Neural cell (in vitro differentiated cells): ENCODE measurements around the gene PLEKHA7. TPM values are rescaled to one million over a fixed set of nuclear protein-coding genes. Genes with fewer than 3 reads are reported as not detected.

Experiments used
- H2AFZ ChIP-seq: fragments of 200-600, 300-800 bp; sonication (generic), shearing (Covaris generic); 2 replicates; pipeline ENCODE4 v1.6.0; 2014; ENCODE audit warnings: low read depth, mild to moderate bottlenecking, antibody characterized with exemption, low read length, moderate library complexity
- H3F3A ChIP-seq: fragments of 200-600 bp; shearing (Covaris generic); 2 replicates; pipeline ENCODE4 v1.6.1; 2016; ENCODE audit warnings: mild to moderate bottlenecking, moderate library complexity, mixed read lengths, antibody characterized with exemption, low read length; ENCODE audit not compliant: insufficient read depth, poor library complexity, severe bottlenecking
- H3K27ac ChIP-seq: fragments of 200-600, 300-800 bp; sonication (generic), shearing (Covaris generic); 2 replicates; pipeline ENCODE4 v1.5.1; 2014; ENCODE audit warnings: mild to moderate bottlenecking, low read length, moderate library complexity
- H3K27me3 ChIP-seq: fragments of 300-800, 200-600 bp; sonication (generic), shearing (Covaris generic); 2 replicates; pipeline ENCODE4 v1.6.0; 2014; ENCODE audit warnings: mild to moderate bottlenecking, low read depth, low read length, moderate library complexity; ENCODE audit not compliant: insufficient read depth
- H3K36me3 ChIP-seq: fragments of 300-800, 200-600 bp; sonication (generic), shearing (Covaris generic); 2 replicates; pipeline ENCODE4 v1.5.1; 2014; ENCODE audit warnings: mild to moderate bottlenecking, antibody characterized with exemption, low read length, moderate library complexity; ENCODE audit not compliant: insufficient read depth
- H3K4me2 ChIP-seq: fragments of 300-800, 200-600 bp; sonication (generic), shearing (Covaris generic); 2 replicates; pipeline ENCODE4 v1.6.0; 2014; ENCODE audit warnings: mild to moderate bottlenecking, low read length
- H3K4me3 ChIP-seq: fragments of 300-800, 200-600 bp; sonication (generic), shearing (Covaris generic); 2 replicates; pipeline ENCODE4 v1.5.1; 2014; ENCODE audit warnings: mild to moderate bottlenecking, low read length, moderate library complexity
- H3K79me2 ChIP-seq: fragments of 200-600 bp; shearing (Covaris generic); replicated peaks from 2 replicates; pipeline ENCODE4 v1.6.0; 2014; ENCODE audit warnings: mild to moderate bottlenecking, low read length, moderate library complexity; ENCODE audit not compliant: insufficient read depth
- H3K9ac ChIP-seq: fragments of 300-800, 200-600 bp; sonication (generic), shearing (Covaris generic); 2 replicates; pipeline ENCODE4 v1.6.1; 2016; ENCODE audit warnings: mild to moderate bottlenecking, low read length, mixed read lengths
- H3K9me2 ChIP-seq: fragments of 200-600 bp; shearing (Covaris generic); 2 replicates; pipeline ENCODE4 v1.6.1; 2016; ENCODE audit warnings: mild to moderate bottlenecking, low read length, mixed read lengths; ENCODE audit not compliant: insufficient read depth
- H3K9me3 ChIP-seq: fragments of 200-600, 300-800 bp; sonication (generic), shearing (Covaris generic); 2 replicates; pipeline ENCODE4 v1.6.1; 2016; ENCODE audit warnings: mild to moderate bottlenecking, mixed run types, low read length, moderate library complexity, mixed read lengths
- H4K20me1 ChIP-seq: fragments of 200-600 bp; shearing (Covaris generic); 2 replicates; pipeline ENCODE4 v1.6.1; 2016; ENCODE audit warnings: mild to moderate bottlenecking, mixed run types; ENCODE audit not compliant: insufficient read depth
- EP300 ChIP-seq: fragments of 450-650 bp; conservative IDR thresholded peaks from 2 replicates; pipeline ENCODE4 v1.6.1; 2014; ENCODE audit warnings: antibody characterized with exemption, mild to moderate bottlenecking, moderate library complexity; ENCODE audit not compliant: poor library complexity, severe bottlenecking
- EZH2 ChIP-seq: fragments of 200-600, 300-800 bp; shearing (Covaris generic), sonication (generic); IDR thresholded peaks from 2 replicates; pipeline ENCODE4 v1.6.1; 2014; ENCODE audit warnings: antibody characterized with exemption, low read length, borderline replicate concordance, mild to moderate bottlenecking; ENCODE audit not compliant: insufficient read depth, poor library complexity, severe bottlenecking
- MXI1 ChIP-seq: fragments of 450-650 bp; conservative IDR thresholded peaks from 2 replicates; pipeline ENCODE4 v1.6.1; 2014; ENCODE audit warnings: antibody characterized with exemption, mild to moderate bottlenecking; ENCODE audit not compliant: poor library complexity, severe bottlenecking
- POLR2AphosphoS5 ChIP-seq: IDR thresholded peaks from 2 replicates; pipeline ENCODE4 v1.6.1; 2012
- RAD21 ChIP-seq: fragments of 450-650 bp; conservative IDR thresholded peaks from 2 replicates; pipeline ENCODE4 v1.6.1; 2014; ENCODE audit warnings: antibody characterized with exemption, mild to moderate bottlenecking, moderate library complexity
- SMC3 ChIP-seq: fragments of 450-650 bp; conservative IDR thresholded peaks from 2 replicates; pipeline ENCODE4 v1.6.1; 2014; ENCODE audit warnings: antibody characterized with exemption, mild to moderate bottlenecking, moderate library complexity; ENCODE audit not compliant: poor library complexity
- TAF1 ChIP-seq: IDR thresholded peaks from 2 replicates; pipeline ENCODE4 v1.6.1; 2012; ENCODE audit warnings: low read depth
- polyA plus RNA-seq: library from polyadenylated mRNA; depleted of rRNA; stranded (reverse); fragments of >200 nt; gene quantifications from 2 replicates; pipeline ENCODE4 v1.2.3, GENCODE V29; 2014
- TF ChIP-seq, protein P1 (sequence below): fragments of 450-650 bp; IDR thresholded peaks from 2 replicates; pipeline ENCODE4 v1.5.1; 2014; ENCODE audit warnings: antibody characterized with exemption, mild to moderate bottlenecking, moderate library complexity; ENCODE audit not compliant: poor library complexity, severe bottlenecking
- TF ChIP-seq, protein P2 (sequence below): IDR thresholded peaks from 2 replicates; pipeline ENCODE4 v1.6.1; 2012; ENCODE audit warnings: borderline replicate concordance

The PLEKHA7 gene
- polyA plus RNA-seq, 1 donor from 2014 or later: 45.7 TPM

DNA sequence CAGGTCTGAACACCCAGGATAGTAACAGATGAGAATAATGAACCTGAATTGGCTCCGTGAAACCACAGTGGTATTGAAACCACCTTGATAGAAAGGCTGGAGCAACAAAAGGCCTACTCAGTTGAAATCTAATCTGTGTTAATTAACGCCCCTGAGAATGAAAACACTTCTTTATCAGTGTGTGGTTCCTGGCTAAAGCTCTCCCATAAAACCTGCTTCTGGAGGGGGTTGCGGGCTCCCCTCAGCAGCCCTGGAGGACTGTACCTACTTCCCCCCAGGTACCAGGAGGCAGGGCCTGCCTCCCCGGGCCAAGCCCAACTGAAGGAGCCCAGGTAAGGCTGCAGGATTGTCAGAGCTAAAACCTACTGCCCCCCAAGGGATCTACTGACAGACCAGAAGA is 54.6 kb downstream of the PLEKHA7 start:
- H3K4me2 ChIP-seq: no peak overlapping the region

DNA sequence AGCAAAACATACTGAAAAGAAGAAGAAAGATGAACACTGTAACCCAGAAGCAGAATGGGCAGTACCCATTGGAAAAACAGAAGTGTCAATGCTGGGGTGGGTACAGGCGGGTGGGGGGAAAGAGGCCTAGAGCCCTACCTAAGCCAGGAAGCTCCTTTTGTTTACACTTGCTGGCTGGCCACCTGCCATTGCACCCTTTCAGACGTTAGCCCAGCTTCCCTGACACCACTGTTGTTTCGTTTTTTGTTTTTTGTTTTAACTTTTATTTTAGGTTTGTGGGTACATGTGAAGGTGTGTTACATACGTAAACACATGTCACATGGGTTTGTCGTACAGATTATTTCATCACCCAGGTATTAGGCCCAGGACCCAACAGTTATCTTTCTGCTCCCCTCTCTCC is 55.4 kb downstream of the PLEKHA7 start:
- H3K27me3 ChIP-seq: no peaks in the 10 kb centered on the region
- H3K79me2 ChIP-seq: no peaks in the 10 kb centered on the region
- no peak for TF ChIP-seq TAF1
- TF ChIP-seq EZH2: no peak
- TF ChIP-seq, protein P1, sequence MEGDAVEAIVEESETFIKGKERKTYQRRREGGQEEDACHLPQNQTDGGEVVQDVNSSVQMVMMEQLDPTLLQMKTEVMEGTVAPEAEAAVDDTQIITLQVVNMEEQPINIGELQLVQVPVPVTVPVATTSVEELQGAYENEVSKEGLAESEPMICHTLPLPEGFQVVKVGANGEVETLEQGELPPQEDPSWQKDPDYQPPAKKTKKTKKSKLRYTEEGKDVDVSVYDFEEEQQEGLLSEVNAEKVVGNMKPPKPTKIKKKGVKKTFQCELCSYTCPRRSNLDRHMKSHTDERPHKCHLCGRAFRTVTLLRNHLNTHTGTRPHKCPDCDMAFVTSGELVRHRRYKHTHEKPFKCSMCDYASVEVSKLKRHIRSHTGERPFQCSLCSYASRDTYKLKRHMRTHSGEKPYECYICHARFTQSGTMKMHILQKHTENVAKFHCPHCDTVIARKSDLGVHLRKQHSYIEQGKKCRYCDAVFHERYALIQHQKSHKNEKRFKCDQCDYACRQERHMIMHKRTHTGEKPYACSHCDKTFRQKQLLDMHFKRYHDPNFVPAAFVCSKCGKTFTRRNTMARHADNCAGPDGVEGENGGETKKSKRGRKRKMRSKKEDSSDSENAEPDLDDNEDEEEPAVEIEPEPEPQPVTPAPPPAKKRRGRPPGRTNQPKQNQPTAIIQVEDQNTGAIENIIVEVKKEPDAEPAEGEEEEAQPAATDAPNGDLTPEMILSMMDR: no peak
- TF ChIP-seq, protein P2, sequence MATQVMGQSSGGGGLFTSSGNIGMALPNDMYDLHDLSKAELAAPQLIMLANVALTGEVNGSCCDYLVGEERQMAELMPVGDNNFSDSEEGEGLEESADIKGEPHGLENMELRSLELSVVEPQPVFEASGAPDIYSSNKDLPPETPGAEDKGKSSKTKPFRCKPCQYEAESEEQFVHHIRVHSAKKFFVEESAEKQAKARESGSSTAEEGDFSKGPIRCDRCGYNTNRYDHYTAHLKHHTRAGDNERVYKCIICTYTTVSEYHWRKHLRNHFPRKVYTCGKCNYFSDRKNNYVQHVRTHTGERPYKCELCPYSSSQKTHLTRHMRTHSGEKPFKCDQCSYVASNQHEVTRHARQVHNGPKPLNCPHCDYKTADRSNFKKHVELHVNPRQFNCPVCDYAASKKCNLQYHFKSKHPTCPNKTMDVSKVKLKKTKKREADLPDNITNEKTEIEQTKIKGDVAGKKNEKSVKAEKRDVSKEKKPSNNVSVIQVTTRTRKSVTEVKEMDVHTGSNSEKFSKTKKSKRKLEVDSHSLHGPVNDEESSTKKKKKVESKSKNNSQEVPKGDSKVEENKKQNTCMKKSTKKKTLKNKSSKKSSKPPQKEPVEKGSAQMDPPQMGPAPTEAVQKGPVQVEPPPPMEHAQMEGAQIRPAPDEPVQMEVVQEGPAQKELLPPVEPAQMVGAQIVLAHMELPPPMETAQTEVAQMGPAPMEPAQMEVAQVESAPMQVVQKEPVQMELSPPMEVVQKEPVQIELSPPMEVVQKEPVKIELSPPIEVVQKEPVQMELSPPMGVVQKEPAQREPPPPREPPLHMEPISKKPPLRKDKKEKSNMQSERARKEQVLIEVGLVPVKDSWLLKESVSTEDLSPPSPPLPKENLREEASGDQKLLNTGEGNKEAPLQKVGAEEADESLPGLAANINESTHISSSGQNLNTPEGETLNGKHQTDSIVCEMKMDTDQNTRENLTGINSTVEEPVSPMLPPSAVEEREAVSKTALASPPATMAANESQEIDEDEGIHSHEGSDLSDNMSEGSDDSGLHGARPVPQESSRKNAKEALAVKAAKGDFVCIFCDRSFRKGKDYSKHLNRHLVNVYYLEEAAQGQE: no peak
- TF ChIP-seq MXI1: no peak
- TF ChIP-seq RAD21: no peak
- TF ChIP-seq POLR2AphosphoS5: no peak
- no peak for TF ChIP-seq SMC3
- no peaks in the 10 kb centered on the region for H4K20me1 ChIP-seq
- no peak overlapping the region for H3K27ac ChIP-seq
- no peak overlapping the region for H2AFZ ChIP-seq
- H3K9me3 ChIP-seq: no peaks in the 10 kb centered on the region
- H3K36me3 ChIP-seq: no peaks in the 10 kb centered on the region
- no peak overlapping the region for H3K9ac ChIP-seq
- H3K4me2 ChIP-seq: no peak overlapping the region
- no peaks in the 10 kb centered on the region for H3K9me2 ChIP-seq
- H3F3A ChIP-seq: no peaks in the 10 kb centered on the region
- no peak overlapping the region for H3K4me3 ChIP-seq

More for the DNA sequence above, 54.6 kb downstream of the PLEKHA7 start:
- H3K9me3 ChIP-seq: no peaks in the 10 kb centered on the region
- no peak overlapping the region for H2AFZ ChIP-seq
- no peaks in the 10 kb centered on the region for H4K20me1 ChIP-seq
- no peak for TF ChIP-seq SMC3
- no peak for TF ChIP-seq MXI1
- TF ChIP-seq EP300: no peak
- TF ChIP-seq, protein P2: no peak
- no peak for TF ChIP-seq POLR2AphosphoS5
- TF ChIP-seq, protein P1: no peak
- no peak for TF ChIP-seq EZH2
- no peak for TF ChIP-seq TAF1
- TF ChIP-seq RAD21: no peak
- no peaks in the 10 kb centered on the region for H3K79me2 ChIP-seq
- no peaks in the 10 kb centered on the region for H3F3A ChIP-seq
- no peaks in the 10 kb centered on the region for H3K36me3 ChIP-seq
- H3K9ac ChIP-seq: no peak overlapping the region
- no peak overlapping the region for H3K4me3 ChIP-seq
- H3K27ac ChIP-seq: no peak overlapping the region
- no peaks in the 10 kb centered on the region for H3K27me3 ChIP-seq
- H3K9me2 ChIP-seq: no peaks in the 10 kb centered on the region
